Body of pancreas (tissue), 4 donors: ENCODE data around the gene PCIF1. TPM values are rescaled to one million over a fixed set of nuclear protein-coding genes. Genes with fewer than 3 reads are reported as not detected.
"Not testable (repeated sequence)": the region's sequence is repeated elsewhere in the genome, so short reads cannot be mapped to it uniquely, and the experiment has no call there.

ENCODE experiments used
- ATAC-seq: fragments of 150-250 bp; one replicate; pipeline ENCODE4 v1.9.1; 2016
- DNase-seq, 4 donors: peaks; one replicate each; pipeline ENCODE4 v3.0.0-alpha.2; 2019
- H3K27ac ChIP-seq, 4 donors: fragments of 200-600 bp; sonication (generic); 1 replicate in 3 of 4; 2 replicates in 1 of 4; pipeline versions ENCODE4 v1.5.1 to v1.6.1; 2016 to 2019; ENCODE audit warnings: mild to moderate bottlenecking in 1 of 4, mixed read lengths in 1 of 4, moderate library complexity in 1 of 4
- H3K27me3 ChIP-seq, 2 donors: fragments of 200-600 bp; sonication (generic); one replicate each; pipeline ENCODE4 v1.6.0; 2016; ENCODE audit warnings: mild to moderate bottlenecking in 1 of 2
- H3K36me3 ChIP-seq, 2 donors: fragments of 200-600 bp; sonication (generic); replicated peaks in 1 of 2; 2 replicates each; pipeline ENCODE4 v1.5.1; 2016; ENCODE audit warnings: low read depth in 2 of 2; ENCODE audit not compliant: insufficient read depth in 1 of 2
- H3K4me1 ChIP-seq: fragments of 200-600 bp; sonication (generic); one replicate; pipeline ENCODE4 v1.6.0; 2016
- H3K4me3 ChIP-seq, 2 donors: fragments of 200-600 bp; sonication (generic); 1 replicate in 1 of 2; 2 replicates in 1 of 2; pipeline ENCODE4 v1.5.1; 2016 to 2019
- H3K9me3 ChIP-seq, 3 donors: fragments of 200-600 bp; sonication (generic); 1 replicate in 2 of 3; 2 replicates in 1 of 3; pipeline ENCODE4 v1.5.1; 2016
- POLR2A ChIP-seq, 3 donors: fragments of 450-650 bp; IDR thresholded peaks; one replicate each; pipeline ENCODE4 v1.6.1; 2016; ENCODE audit warnings: antibody characterized with exemption in 3 of 3, mild to moderate bottlenecking in 2 of 3
- WGBS, 2 donors: methylation state at CpG; one replicate each; pipeline ENCODE4 v1.1.5; 2017; 5-methylcytosine and 5-hydroxymethylcytosine counted together
- intact Hi-C: fragments of 100-400 bp; cut with DNase I; formaldehyde crosslinking; loops from one replicate; pipeline ENCODE4 v1.15.1; 2023
- total RNA-seq, 2 donors: library from RNA; depleted of rRNA; stranded (reverse); fragments of >200 nt; gene quantifications; one replicate each; pipeline ENCODE4 v1.1.0, GENCODE V29; 2016
- TF ChIP-seq, protein P1 (sequence below), 7 experiments: fragments of 450-650 bp in 4 of 7; fragments of 200-600 bp in 3 of 7; sonication (generic) in 3 of 7; IDR thresholded peaks; one replicate each; pipeline ENCODE4 v1.5.1; 2016 to 2019; ENCODE audit warnings: antibody characterized with exemption in 7 of 7

PCIF1 gene
- total RNA-seq, 2 donors from 2014 or later: 20.2 to 28.7 TPM

DNA sequence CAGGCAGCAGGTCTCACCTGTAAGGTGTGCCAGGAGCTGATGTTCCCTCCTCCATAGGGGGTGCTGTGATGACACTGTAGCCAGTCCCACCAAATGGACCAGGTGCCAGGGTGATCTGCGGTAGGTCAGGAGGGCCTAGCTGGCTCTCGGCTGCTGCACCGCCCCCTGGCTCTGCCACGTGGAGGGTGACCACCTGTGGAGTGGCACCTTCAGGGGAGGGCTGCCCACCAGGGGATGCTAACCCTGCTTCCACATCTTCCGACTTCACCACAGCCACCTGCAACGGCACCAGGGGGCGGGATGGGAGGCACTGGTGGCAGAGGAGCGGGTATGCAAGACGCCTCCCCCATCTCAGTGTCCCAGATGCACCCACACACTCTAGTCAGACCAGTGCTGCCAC lies 19.2 kb downstream of the PCIF1 start:
- intact Hi-C loops: no loop called here
- no peaks in the 10 kb centered on the region for H3K27me3 ChIP-seq
- H3K36me3 ChIP-seq: peaks cover 18 to 37% of the 10 kb centered on the region in 2 donors
- TF ChIP-seq, protein P1, sequence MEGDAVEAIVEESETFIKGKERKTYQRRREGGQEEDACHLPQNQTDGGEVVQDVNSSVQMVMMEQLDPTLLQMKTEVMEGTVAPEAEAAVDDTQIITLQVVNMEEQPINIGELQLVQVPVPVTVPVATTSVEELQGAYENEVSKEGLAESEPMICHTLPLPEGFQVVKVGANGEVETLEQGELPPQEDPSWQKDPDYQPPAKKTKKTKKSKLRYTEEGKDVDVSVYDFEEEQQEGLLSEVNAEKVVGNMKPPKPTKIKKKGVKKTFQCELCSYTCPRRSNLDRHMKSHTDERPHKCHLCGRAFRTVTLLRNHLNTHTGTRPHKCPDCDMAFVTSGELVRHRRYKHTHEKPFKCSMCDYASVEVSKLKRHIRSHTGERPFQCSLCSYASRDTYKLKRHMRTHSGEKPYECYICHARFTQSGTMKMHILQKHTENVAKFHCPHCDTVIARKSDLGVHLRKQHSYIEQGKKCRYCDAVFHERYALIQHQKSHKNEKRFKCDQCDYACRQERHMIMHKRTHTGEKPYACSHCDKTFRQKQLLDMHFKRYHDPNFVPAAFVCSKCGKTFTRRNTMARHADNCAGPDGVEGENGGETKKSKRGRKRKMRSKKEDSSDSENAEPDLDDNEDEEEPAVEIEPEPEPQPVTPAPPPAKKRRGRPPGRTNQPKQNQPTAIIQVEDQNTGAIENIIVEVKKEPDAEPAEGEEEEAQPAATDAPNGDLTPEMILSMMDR (IDR thresholded peaks at IDR 0.05): no peak
- no peak for TF ChIP-seq POLR2A (IDR thresholded peaks at IDR 0.05)
- no peaks in the 10 kb centered on the region for H3K4me1 ChIP-seq
- H3K27ac ChIP-seq: no peak overlapping the region
- ATAC-seq (no peak), DNase-seq (no peak)
- 96 to 98% methylated on average over 4 to 6 of the region's 9 CpGs for WGBS, 2 donors
- H3K4me3 ChIP-seq: no peak overlapping the region
- H3K9me3 ChIP-seq: no peaks in the 10 kb centered on the region

GRCh38 chr20:45956326-45956725 lies 21.8 kb downstream of the PCIF1 start:
- H3K27me3 ChIP-seq, H3K4me3 ChIP-seq, H3K4me1 ChIP-seq, intact Hi-C loops, H3K9me3 ChIP-seq, DNase-seq, ATAC-seq, H3K27ac ChIP-seq: not testable (repeated sequence)
- H3K36me3 ChIP-seq: peaks cover 24 to 53% of the 10 kb centered on the region in 2 donors
- WGBS, 2 donors: 92 to 94% methylated on average over 10 of the region's 10 CpGs

DNA sequence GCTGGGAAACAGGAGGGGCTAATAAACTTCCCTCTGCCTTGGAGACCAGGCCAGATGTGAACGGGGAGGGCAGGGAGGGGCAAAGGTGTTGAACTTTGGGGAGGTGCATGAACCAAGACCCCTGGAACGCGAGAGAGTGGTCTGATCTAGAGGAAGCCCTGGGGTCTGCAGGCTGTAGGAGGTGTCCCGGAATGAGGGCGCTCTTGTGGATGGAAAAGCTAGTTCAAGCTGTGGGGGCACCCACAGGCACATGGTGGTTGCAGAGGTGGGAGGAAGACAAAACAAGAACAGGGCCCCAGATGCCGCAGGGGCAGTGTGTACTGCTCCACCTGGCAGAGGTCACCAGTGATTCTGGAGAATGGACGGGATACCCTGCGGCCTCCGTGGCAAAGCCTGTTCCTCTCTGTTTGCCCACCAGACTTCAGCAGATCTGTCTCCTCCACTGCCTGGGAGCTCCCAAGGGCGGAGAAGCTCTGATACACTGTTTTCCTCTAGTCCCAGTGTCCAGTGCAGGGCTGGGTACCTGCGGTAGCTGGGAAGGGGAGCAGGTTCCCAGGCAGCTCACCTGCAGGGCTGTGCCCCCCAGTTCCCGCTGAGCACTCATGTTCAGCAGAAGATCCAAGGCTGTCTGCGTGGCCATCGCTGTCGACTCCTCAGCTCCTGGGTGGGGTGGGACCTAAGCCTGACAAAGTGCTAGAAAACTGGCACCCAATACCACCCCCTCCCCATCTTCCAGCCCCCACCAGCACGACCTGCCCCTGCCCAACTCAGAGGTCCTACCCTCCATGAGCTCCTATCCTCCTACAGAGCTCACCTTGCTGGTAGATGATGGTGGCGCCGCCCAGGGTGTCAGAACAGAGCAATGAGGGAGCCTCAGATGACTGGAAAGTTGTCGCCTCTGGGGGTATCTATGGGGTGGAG lies 22.8 kb downstream of the PCIF1 start:
- TF ChIP-seq POLR2A (IDR thresholded peaks at IDR 0.05): no peak
- TF ChIP-seq, protein P1 (IDR thresholded peaks at IDR 0.05): no peak
- intact Hi-C loops: no loop called here
- ATAC-seq: no peak
- no peaks in the 10 kb centered on the region for H3K4me1 ChIP-seq
- no peaks in the 10 kb centered on the region for H3K9me3 ChIP-seq
- H3K36me3 ChIP-seq: peaks cover 18 to 52% of the 10 kb centered on the region in 2 donors
- WGBS, 2 donors: 84 to 95% methylated on average over 10 to 17 of the region's 19 CpGs
- no peak overlapping the region for H3K27ac ChIP-seq
- no peak overlapping the region for H3K4me3 ChIP-seq
- DNase-seq: peak in 1 of 4 donors; percentile 7
- no peaks in the 10 kb centered on the region for H3K27me3 ChIP-seq

DNA sequence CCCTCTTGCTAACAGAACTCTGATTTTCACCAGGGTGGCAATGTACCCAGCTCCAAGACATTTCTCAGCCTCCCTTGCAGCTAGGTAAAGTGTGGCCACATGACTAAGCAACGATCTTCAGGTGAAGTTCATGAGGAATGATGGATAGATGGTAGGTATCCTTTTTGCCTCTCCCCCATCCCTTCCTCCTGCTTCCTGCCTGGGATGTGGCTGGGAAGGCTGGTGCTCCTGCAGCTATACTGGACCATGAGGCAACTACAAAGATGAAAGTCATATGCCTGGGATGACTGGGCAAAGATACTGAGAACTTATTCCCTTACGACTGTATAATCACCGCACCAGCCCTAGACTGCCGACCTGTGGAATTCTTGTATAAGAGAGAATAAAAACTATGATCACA lies 24.1 kb downstream of the PCIF1 start:
- ATAC-seq: no peak
- H3K9me3 ChIP-seq: no peaks in the 10 kb centered on the region
- 97 to 98% methylated on average over 4 of the region's 4 CpGs for WGBS, 2 donors
- DNase-seq: no peak
- H3K27me3 ChIP-seq: no peaks in the 10 kb centered on the region
- H3K27ac ChIP-seq: no peak overlapping the region
- no peak overlapping the region for H3K4me3 ChIP-seq
- peaks cover 18 to 45% of the 10 kb centered on the region in 2 donors for H3K36me3 ChIP-seq
- no peaks in the 10 kb centered on the region for H3K4me1 ChIP-seq
- no peak for TF ChIP-seq POLR2A (IDR thresholded peaks at IDR 0.05)
- TF ChIP-seq, protein P1 (IDR thresholded peaks at IDR 0.05): no peak
- intact Hi-C loops: no loop called here

GRCh38 chr20:45959126-45959525 lies 24.6 kb downstream of the PCIF1 start:
- Histone ChIP-seq H3K4me3 (no peak overlapping the region), H3K4me1 (no peaks in the 10 kb centered on the region), H3K27ac (no peak overlapping the region), H3K9me3 (no peaks in the 10 kb centered on the region), H3K27me3 (no peaks in the 10 kb centered on the region), H3K36me3 (peaks cover 22 to 45% of the 10 kb centered on the region in 2 donors)
- TF ChIP-seq, protein P1 (IDR thresholded peaks at IDR 0.05): no peak
- no peak for TF ChIP-seq POLR2A (IDR thresholded peaks at IDR 0.05)
- peak in 1 of 4 donors; percentile 6 for DNase-seq
- intact Hi-C loops: no loop called here
- ATAC-seq: no peak
- WGBS, 2 donors: 89 to 91% methylated on average over 13 to 15 of the region's 16 CpGs
